ENCODE results near the gene CRYZ. TPM values are rescaled to one million over a fixed set of nuclear protein-coding genes. Genes with fewer than 3 reads are reported as not detected.
A peak's percentile ranks its signal among the peaks of the same experiment; 100 is the strongest.

CRYZ gene
- total RNA-seq (10 to 100 TPM; 26.6 to 51.1 (median 40.0) TPM), polyA plus RNA-seq (22.2 TPM)
- long read RNA-seq, donor 1, transcript CRYZ-205 (10 exons, 2,301 nt): minor isoform, 5 of 98 reads
- long read RNA-seq, donor 1, transcript CRYZ-201 (9 exons, 1,888 nt): major isoform, 84 of 98 reads
- long read RNA-seq, donor 1, partial matches to known transcripts: 4 of 98 reads
- long read RNA-seq, donor 1, other reads (novel, unspliced or antisense): 4 of 98 reads
- long read RNA-seq, donor 2, transcript CRYZ-201 (9 exons, 1,888 nt): major isoform, 21 of 25 reads
- long read RNA-seq, donor 2, partial matches to known transcripts: 0 of 25 reads
- long read RNA-seq, donor 2, other reads (novel, unspliced or antisense): 3 of 25 reads
- long read RNA-seq, donor 3, transcript CRYZ-205 (10 exons, 2,301 nt): minor isoform, 11 of 144 reads
- long read RNA-seq, donor 3, transcript CRYZ-201 (9 exons, 1,888 nt): major isoform, 123 of 144 reads
- long read RNA-seq, donor 3, partial matches to known transcripts: 4 of 144 reads
- long read RNA-seq, donor 3, other reads (novel, unspliced or antisense): 3 of 144 reads
- long read RNA-seq, donor 4, transcript CRYZ-201 (9 exons, 1,888 nt): major isoform, 28 of 34 reads
- long read RNA-seq, donor 4, partial matches to known transcripts: 0 of 34 reads
- long read RNA-seq, donor 4, other reads (novel, unspliced or antisense): 2 of 34 reads

GRCh38 chr1:74732960-74733603 is at the start of gene CRYZ, which contains the start of gene TYW3:
TSS of gene CRYZ (minus strand) at chr1:74733050. CDS start at chr1:74724821, 8,229 bp downstream.
TSS of gene TYW3 (plus strand) at chr1:74733152. CDS start at chr1:74733245, 93 bp downstream.
- intact Hi-C loops (cut with DNase I): no loop called here
- peaks cover 2% of the 10 kb centered on the region for H3K4me1 ChIP-seq (ENCODE audit: control insufficient read depth, insufficient read depth, low read length)
- DNase-seq: peak; percentile 92 to 96 (median 95)
- H3K27me3 ChIP-seq (ENCODE audit: control insufficient read depth, insufficient read depth): no peaks in the 10 kb centered on the region
- WGBS: 1% methylated on average over 30 of the region's 30 CpGs
- peak within 1 kb of the TSS; percentile 79 for H3K4me3 ChIP-seq (ENCODE audit: low read length)
- peak; percentile 98 to 99 for ATAC-seq
- no peaks in the 10 kb centered on the region for H3K9me3 ChIP-seq (ENCODE audit: control insufficient read depth, low read length)
- peak within 1 kb of the TSS; percentile 92 for H3K27ac ChIP-seq (ENCODE audit: low read length)

- no peaks in the 10 kb centered on the region for H3K27me3 ChIP-seq (ENCODE audit: control insufficient read depth, insufficient read depth)
- no peaks in the 10 kb centered on the region for H3K4me1 ChIP-seq (ENCODE audit: control insufficient read depth, insufficient read depth, low read length)
- no peak for ATAC-seq
- H3K4me3 ChIP-seq (ENCODE audit: low read length): no peak overlapping the region
- WGBS: 56% methylated on average over 2 of the region's 2 CpGs
- H3K27ac ChIP-seq (ENCODE audit: low read length): no peak overlapping the region
- H3K9me3 ChIP-seq (ENCODE audit: control insufficient read depth, low read length): no peaks in the 10 kb centered on the region
- intact Hi-C loops (cut with DNase I): no loop called here
- DNase-seq: no peak
These were observed 47.7 kb upstream of the CRYZ start for GRCh38 chr1:74780594-74780993.

GRCh38 chr1:74779750-74780149 is 46.9 kb upstream of the CRYZ start:
- no peak for ATAC-seq
- intact Hi-C loops (cut with DNase I): loop anchor here in 1 of 4 donors (10.0 kb wide), 1 partner anchor 425 kb away; no protein-coding TSS in a partner anchor
- H3K9me3 ChIP-seq (ENCODE audit: control insufficient read depth, low read length): no peaks in the 10 kb centered on the region
- no peak for DNase-seq
- no peak overlapping the region for H3K27ac ChIP-seq (ENCODE audit: low read length)
- H3K4me1 ChIP-seq (ENCODE audit: control insufficient read depth, insufficient read depth, low read length): no peaks in the 10 kb centered on the region
- H3K27me3 ChIP-seq (ENCODE audit: control insufficient read depth, insufficient read depth): no peaks in the 10 kb centered on the region
- H3K4me3 ChIP-seq (ENCODE audit: low read length): no peak overlapping the region

- H3K27ac ChIP-seq (ENCODE audit: low read length): no peak overlapping the region
- 94% methylated on average over 1 of the region's 1 CpG for WGBS
- no peaks in the 10 kb centered on the region for H3K9me3 ChIP-seq (ENCODE audit: control insufficient read depth, low read length)
- no peak for DNase-seq
- no peaks in the 10 kb centered on the region for H3K27me3 ChIP-seq (ENCODE audit: control insufficient read depth, insufficient read depth)
- intact Hi-C loops (cut with DNase I): loop anchor here in 1 of 4 donors (10.0 kb wide), 1 partner anchor 427 kb away; no protein-coding TSS in a partner anchor
- no peak for ATAC-seq
- no peaks in the 10 kb centered on the region for H3K4me1 ChIP-seq (ENCODE audit: control insufficient read depth, insufficient read depth, low read length)
- H3K4me3 ChIP-seq (ENCODE audit: low read length): no peak overlapping the region
These were observed 44.7 kb upstream of the CRYZ start for GRCh38 chr1:74777525-74777924.

GRCh38 chr1:74775735-74776134 is 42.9 kb upstream of the CRYZ start:
- Histone ChIP-seq H3K4me1 (ENCODE audit: control insufficient read depth, insufficient read depth, low read length) (no peaks in the 10 kb centered on the region), H3K4me3 (ENCODE audit: low read length) (no peak overlapping the region), H3K27me3 (ENCODE audit: control insufficient read depth, insufficient read depth) (no peaks in the 10 kb centered on the region), H3K27ac (ENCODE audit: low read length) (no peak overlapping the region), H3K9me3 (ENCODE audit: control insufficient read depth, low read length) (no peaks in the 10 kb centered on the region)
- intact Hi-C loops (cut with DNase I): loop anchor here in 1 of 4 donors (10.0 kb wide), 1 partner anchor 429 kb away; no protein-coding TSS in a partner anchor
- WGBS: 90% methylated on average over 2 of the region's 2 CpGs
- DNase-seq: no peak
- no peak for ATAC-seq

- Histone ChIP-seq H3K4me1 (ENCODE audit: control insufficient read depth, insufficient read depth, low read length) (no peaks in the 10 kb centered on the region), H3K9me3 (ENCODE audit: control insufficient read depth, low read length) (no peaks in the 10 kb centered on the region), H3K27me3 (ENCODE audit: control insufficient read depth, insufficient read depth) (no peaks in the 10 kb centered on the region), H3K27ac (ENCODE audit: low read length) (no peak overlapping the region), H3K4me3 (ENCODE audit: low read length) (no peak overlapping the region)
- ATAC-seq (no peak), DNase-seq (no peak)
- 64% methylated on average over 2 of the region's 2 CpGs for WGBS
- intact Hi-C loops (cut with DNase I): loop anchor here in 3 of 4 donors (2.0 to 10.0 kb wide), 3 partner anchors 429 to 434 kb away; no protein-coding TSS in a partner anchor
These were observed 40.7 kb upstream of the CRYZ start for GRCh38 chr1:74773582-74773981.

- 76% methylated on average over 1 of the region's 1 CpG for WGBS
- H3K9me3 ChIP-seq (ENCODE audit: control insufficient read depth, low read length): no peaks in the 10 kb centered on the region
- no peak for ATAC-seq
- DNase-seq: no peak
- H3K27me3 ChIP-seq (ENCODE audit: control insufficient read depth, insufficient read depth): no peaks in the 10 kb centered on the region
- no peaks in the 10 kb centered on the region for H3K4me1 ChIP-seq (ENCODE audit: control insufficient read depth, insufficient read depth, low read length)
- intact Hi-C loops (cut with DNase I): loop anchor here in 3 of 4 donors (2.0 to 10.0 kb wide), 3 partner anchors 430 to 434 kb away; no protein-coding TSS in a partner anchor
- no peak overlapping the region for H3K4me3 ChIP-seq (ENCODE audit: low read length)
- no peak overlapping the region for H3K27ac ChIP-seq (ENCODE audit: low read length)
These were observed 40.1 kb upstream of the CRYZ start for GRCh38 chr1:74772945-74773344.

- Histone ChIP-seq H3K27ac (ENCODE audit: low read length) (no peak overlapping the region), H3K27me3 (ENCODE audit: control insufficient read depth, insufficient read depth) (no peaks in the 10 kb centered on the region), H3K4me1 (ENCODE audit: control insufficient read depth, insufficient read depth, low read length) (no peaks in the 10 kb centered on the region), H3K9me3 (ENCODE audit: control insufficient read depth, low read length) (no peaks in the 10 kb centered on the region), H3K4me3 (ENCODE audit: low read length) (no peak overlapping the region)
- no peak for ATAC-seq
- WGBS: 25% methylated on average over 7 of the region's 7 CpGs
- no peak for DNase-seq
- intact Hi-C loops (cut with DNase I): loop anchor here (2.0 to 10.0 kb wide), 3 partner anchors 431 to 435 kb away; no protein-coding TSS in a partner anchor
These were observed 39.2 kb upstream of the CRYZ start for GRCh38 chr1:74771913-74772515.

- Histone ChIP-seq H3K27ac (ENCODE audit: low read length) (no peak overlapping the region), H3K27me3 (ENCODE audit: control insufficient read depth, insufficient read depth) (no peaks in the 10 kb centered on the region), H3K9me3 (ENCODE audit: control insufficient read depth, low read length) (no peaks in the 10 kb centered on the region), H3K4me3 (ENCODE audit: low read length) (no peak overlapping the region), H3K4me1 (ENCODE audit: control insufficient read depth, insufficient read depth, low read length) (no peaks in the 10 kb centered on the region)
- intact Hi-C loops (cut with DNase I): no loop called here
- DNase-seq: no peak
- ATAC-seq: no peak
- WGBS: 52% methylated on average over 3 of the region's 3 CpGs
These were observed 34.6 kb upstream of the CRYZ start for GRCh38 chr1:74767490-74767889.

GRCh38 chr1:74766579-74766978 is 33.7 kb upstream of the CRYZ start:
- Histone ChIP-seq H3K4me3 (ENCODE audit: low read length) (no peak overlapping the region), H3K27ac (ENCODE audit: low read length) (no peak overlapping the region), H3K4me1 (ENCODE audit: control insufficient read depth, insufficient read depth, low read length) (no peaks in the 10 kb centered on the region), H3K27me3 (ENCODE audit: control insufficient read depth, insufficient read depth) (no peaks in the 10 kb centered on the region), H3K9me3 (ENCODE audit: control insufficient read depth, low read length) (no peaks in the 10 kb centered on the region)
- ATAC-seq (no peak), DNase-seq (no peak)
- intact Hi-C loops (cut with DNase I): no loop called here
- 88% methylated on average over 2 of the region's 2 CpGs for WGBS

Measured in right cardiac atrium (tissue), 5 donors.